ENCODE data around the gene TSNAX.

DNA sequence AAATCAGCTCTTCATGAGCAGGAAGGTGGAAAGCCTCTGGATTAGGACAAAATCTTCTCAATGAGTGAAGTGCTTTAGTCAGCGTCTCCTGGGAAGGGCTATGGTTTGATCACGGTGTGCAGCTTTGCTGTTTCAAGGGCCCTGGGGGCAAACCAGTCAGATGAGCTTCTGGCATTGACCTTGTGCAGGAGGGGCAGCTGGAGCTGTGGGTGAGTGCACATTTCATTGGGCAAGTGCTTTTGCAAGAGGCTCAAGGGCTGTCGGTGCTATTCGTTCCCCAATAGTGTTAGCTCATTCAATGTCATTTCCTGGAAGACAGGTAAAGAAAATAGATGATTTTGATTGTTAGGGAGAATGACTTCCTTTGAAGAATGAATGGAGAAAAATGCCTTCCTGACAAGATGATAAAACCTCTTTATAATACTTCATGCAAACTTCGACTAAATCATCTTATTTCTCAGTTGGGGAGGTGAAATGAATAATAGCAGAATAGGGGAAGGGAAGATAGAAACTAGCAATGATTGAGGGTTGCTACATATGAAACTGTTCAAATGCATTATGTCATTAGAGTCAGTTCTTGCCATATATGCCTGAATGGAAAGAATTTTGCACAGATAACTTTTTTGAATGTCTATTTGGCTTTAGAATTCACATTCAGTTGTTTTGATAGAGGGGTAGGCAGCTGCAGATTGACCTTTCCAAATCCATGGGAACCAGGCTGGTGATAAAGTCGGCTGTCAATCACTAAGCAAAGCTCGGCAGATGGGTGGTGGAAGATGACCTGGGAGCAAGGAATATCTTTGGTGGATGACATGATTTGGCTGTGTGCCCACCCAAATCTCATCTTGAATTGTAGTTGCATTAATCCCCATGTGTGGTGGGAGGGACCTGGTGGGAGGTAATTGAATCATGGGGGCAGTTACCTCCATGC, 85.2 kb downstream of the TSNAX start:
- no peak for TF ChIP-seq CTCF (IDR thresholded peaks at IDR 0.05)
- TF ChIP-seq POLR2A (IDR thresholded peaks at IDR 0.05): no peak

Data from Peyer's patch (tissue), 4 donors.